ENCODE measurements around the gene OTOF. TPM values are rescaled to one million over a fixed set of nuclear protein-coding genes. Genes with fewer than 3 reads are reported as not detected.

Gene OTOF
- total RNA-seq, 1 donor from 2014 or later = 0.22 TPM

DNA sequence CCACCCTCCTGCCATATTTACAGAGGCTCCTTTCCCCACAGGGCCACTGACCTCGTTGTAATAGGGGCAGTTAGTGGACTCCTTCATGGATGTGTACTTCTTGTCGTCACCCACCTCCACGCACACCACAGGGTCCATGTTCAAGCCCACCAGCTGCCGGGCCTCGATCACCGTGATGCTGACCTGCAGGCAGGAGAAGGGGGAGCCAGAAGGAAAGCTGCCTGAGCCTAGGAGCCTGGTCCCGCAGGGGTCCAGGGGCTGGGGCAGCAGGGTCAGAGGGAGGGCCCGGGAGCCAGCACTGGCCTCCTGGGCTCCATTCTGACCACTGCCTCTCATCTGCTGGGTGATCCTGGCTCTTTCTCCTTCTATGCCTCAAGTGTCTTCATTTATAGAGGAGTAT lies 17.0 kb upstream of the OTOF start:
- H3K27me3 Mint-ChIP-seq = peaks cover 12% of the 10 kb centered on the region
- H3K4me1 Mint-ChIP-seq (ENCODE audit: low read depth) = peaks cover 9% of the 10 kb centered on the region
- no peak for DNase-seq (ENCODE audit: low spot score, unreplicated experiment)
- TF ChIP-seq, protein P1, sequence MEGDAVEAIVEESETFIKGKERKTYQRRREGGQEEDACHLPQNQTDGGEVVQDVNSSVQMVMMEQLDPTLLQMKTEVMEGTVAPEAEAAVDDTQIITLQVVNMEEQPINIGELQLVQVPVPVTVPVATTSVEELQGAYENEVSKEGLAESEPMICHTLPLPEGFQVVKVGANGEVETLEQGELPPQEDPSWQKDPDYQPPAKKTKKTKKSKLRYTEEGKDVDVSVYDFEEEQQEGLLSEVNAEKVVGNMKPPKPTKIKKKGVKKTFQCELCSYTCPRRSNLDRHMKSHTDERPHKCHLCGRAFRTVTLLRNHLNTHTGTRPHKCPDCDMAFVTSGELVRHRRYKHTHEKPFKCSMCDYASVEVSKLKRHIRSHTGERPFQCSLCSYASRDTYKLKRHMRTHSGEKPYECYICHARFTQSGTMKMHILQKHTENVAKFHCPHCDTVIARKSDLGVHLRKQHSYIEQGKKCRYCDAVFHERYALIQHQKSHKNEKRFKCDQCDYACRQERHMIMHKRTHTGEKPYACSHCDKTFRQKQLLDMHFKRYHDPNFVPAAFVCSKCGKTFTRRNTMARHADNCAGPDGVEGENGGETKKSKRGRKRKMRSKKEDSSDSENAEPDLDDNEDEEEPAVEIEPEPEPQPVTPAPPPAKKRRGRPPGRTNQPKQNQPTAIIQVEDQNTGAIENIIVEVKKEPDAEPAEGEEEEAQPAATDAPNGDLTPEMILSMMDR (IDR thresholded peaks at IDR 0.05; ENCODE audit: unreplicated experiment) = no peak
- no peak overlapping the region for H3K27ac Mint-ChIP-seq
- no peak overlapping the region for H3K4me3 Mint-ChIP-seq (ENCODE audit: low read depth)
- no peaks in the 10 kb centered on the region for H3K36me3 Mint-ChIP-seq (ENCODE audit: insufficient read depth)
- no peaks in the 10 kb centered on the region for H3K9me3 Mint-ChIP-seq (ENCODE audit: low read depth)

DNA sequence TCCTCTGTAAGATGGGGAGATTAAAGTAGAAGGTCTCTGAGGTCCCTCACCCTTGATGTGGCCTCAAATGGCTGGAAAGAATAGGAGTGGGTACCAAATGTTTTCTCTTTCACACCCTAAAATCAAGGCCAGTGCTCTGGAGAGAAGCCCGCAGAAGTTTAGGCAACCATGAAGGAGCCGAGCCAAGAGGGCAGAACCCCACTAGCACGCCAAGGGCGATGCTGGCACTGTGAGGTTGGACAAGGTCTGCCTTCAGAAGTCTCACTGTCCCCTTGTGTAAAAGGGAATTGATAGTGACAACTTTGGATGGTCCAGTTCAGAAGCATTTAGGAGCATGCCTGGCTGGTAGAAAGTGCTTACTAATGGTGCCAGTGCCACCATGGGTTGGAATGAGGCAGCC lies 16.3 kb upstream of the OTOF start:
- TF ChIP-seq, protein P1 (IDR thresholded peaks at IDR 0.05; ENCODE audit: unreplicated experiment) = no peak
- no peaks in the 10 kb centered on the region for H3K9me3 Mint-ChIP-seq (ENCODE audit: low read depth)
- no peak for DNase-seq (ENCODE audit: low spot score, unreplicated experiment)
- H3K4me1 Mint-ChIP-seq (ENCODE audit: low read depth) = peaks cover 9% of the 10 kb centered on the region
- H3K36me3 Mint-ChIP-seq (ENCODE audit: insufficient read depth) = no peaks in the 10 kb centered on the region
- H3K4me3 Mint-ChIP-seq (ENCODE audit: low read depth) = no peak overlapping the region
- H3K27ac Mint-ChIP-seq = no peak overlapping the region
- peaks cover 12% of the 10 kb centered on the region for H3K27me3 Mint-ChIP-seq

DNA sequence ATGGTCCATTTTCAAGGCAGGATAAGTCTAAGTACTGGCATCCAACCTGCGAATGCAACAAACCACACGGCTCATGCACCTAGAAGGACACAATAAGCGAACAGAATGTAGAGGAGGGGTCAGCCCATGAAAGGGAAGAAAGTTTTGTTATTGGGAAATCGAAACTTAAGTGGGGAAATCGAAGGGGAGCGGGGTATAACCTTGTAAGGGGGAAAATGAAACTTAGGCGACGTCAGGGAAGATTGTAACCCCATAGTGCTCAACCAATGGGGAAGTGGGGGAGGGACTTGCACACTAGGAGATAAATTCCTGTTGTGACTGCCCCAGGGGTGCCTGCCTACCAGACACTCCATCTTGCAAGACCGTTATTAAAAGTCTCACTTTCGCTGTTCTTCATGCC lies 15.6 kb upstream of the OTOF start:
- Mint-ChIP-seq H3K27ac (no peak overlapping the region), H3K9me3 (ENCODE audit: low read depth) (no peaks in the 10 kb centered on the region), H3K4me1 (ENCODE audit: low read depth) (peaks cover 9% of the 10 kb centered on the region), H3K36me3 (ENCODE audit: insufficient read depth) (no peaks in the 10 kb centered on the region), H3K4me3 (ENCODE audit: low read depth) (no peak overlapping the region), H3K27me3 (peaks cover 6% of the 10 kb centered on the region)
- DNase-seq (ENCODE audit: low spot score, unreplicated experiment) = no peak
- TF ChIP-seq, protein P1 (IDR thresholded peaks at IDR 0.05; ENCODE audit: unreplicated experiment) = no peak

DNA sequence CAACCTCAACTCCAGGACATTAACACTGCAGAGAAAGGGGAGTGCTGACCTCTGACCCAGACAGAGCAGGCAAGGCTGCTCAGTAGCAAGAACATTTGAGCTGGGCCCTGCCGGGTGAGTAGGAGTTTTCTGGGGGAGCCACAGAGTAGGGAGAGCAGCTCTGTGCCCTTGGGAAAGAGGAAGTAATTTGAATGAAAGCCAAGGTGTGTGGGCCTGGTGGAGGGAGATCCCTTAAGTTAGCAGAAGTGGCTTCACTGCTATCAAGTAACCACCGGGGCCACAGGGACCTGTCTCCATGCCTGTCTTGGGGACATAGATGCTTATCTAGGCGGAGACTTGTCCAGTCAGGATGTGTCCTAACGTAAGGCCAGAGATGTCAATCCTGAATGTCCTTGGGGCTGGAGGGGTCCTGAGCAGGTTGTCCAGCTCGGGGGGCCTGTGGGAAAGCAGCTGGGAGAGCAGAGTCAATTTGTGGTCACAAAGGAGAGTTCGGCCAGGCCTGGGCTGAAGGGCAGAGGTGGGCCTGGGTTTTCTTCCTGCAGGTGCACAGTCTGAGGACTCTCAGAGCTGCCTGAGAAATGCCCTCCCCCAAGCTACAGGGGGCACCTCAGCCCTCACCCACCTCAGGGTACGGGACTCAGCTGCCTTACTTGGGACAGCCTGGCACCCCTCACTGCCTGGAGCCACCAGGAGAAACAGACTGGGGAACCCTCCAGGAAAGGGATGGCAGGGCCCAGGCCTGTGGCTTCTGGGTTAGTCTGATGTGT lies 15.0 kb upstream of the OTOF start:
- Mint-ChIP-seq H3K9me3 (ENCODE audit: low read depth) (no peaks in the 10 kb centered on the region), H3K4me1 (ENCODE audit: low read depth) (peaks cover 9% of the 10 kb centered on the region), H3K4me3 (ENCODE audit: low read depth) (no peak overlapping the region), H3K36me3 (ENCODE audit: insufficient read depth) (no peaks in the 10 kb centered on the region), H3K27ac (peak overlapping the region; percentile 31), H3K27me3 (peaks cover 4% of the 10 kb centered on the region)
- DNase-seq (ENCODE audit: low spot score, unreplicated experiment) = no peak
- TF ChIP-seq, protein P1 (IDR thresholded peaks at IDR 0.05; ENCODE audit: unreplicated experiment) = no peak

DNA sequence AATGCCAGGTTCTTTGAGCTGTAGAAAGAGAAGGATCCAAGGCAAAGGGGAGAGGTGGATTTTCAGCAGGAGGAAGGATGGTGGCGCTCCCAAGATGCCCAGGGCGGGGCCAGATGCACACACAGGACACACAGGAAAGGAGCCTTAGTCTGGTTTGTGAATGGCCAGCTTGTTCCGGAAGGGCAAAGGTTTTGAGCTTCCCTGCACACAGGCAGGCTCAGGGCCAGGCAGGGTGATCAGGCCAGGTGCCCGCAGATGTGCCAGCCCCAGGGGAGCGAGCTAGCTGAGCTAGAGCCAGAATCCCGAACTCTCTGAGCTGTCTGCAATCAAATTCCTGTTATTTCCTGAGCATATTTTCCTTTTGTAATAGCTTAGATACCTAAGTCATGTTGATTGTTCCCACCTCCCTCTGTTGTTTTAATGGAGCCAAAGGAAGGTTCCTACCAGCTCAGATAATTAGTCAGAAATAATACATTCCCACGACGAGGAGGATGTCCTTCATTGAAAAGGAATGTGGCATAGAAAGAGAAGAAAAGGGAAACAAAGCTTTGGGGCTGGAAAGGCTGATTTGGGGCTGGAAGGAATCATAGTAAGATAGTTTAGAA lies 13.7 kb upstream of the OTOF start:
- Mint-ChIP-seq H3K27me3 (no peaks in the 10 kb centered on the region), H3K9me3 (ENCODE audit: low read depth) (no peaks in the 10 kb centered on the region), H3K36me3 (ENCODE audit: insufficient read depth) (no peaks in the 10 kb centered on the region), H3K27ac (no peak overlapping the region), H3K4me3 (ENCODE audit: low read depth) (no peak overlapping the region), H3K4me1 (ENCODE audit: low read depth) (peaks cover 9% of the 10 kb centered on the region)
- TF ChIP-seq, protein P1 (IDR thresholded peaks at IDR 0.05; ENCODE audit: unreplicated experiment) = no peak
- no peak for DNase-seq (ENCODE audit: low spot score, unreplicated experiment)

Data from progenitor cell of endocrine pancreas (in vitro differentiated cells).